WERI-Rb-1 (cell line): ENCODE measurements around the gene TCP11L1.

ENCODE experiments used
- DNase-seq: peaks from one replicate; pipeline ENCODE4 v3.0.0-alpha.2; 2020
- H3K27ac ChIP-seq: fragments of 250-450 bp; sonication (Bioruptor Pico); 2 replicates; pipeline ENCODE4 v1.5.1; 2020; ENCODE audit warnings: mild to moderate bottlenecking, moderate library complexity
- H3K27me3 ChIP-seq: fragments of 250-450 bp; sonication (Bioruptor Pico); 2 replicates; pipeline ENCODE4 v1.5.1; 2021; ENCODE audit warnings: mild to moderate bottlenecking, low read depth, moderate library complexity; ENCODE audit not compliant: insufficient read depth, severe bottlenecking
- H3K36me3 ChIP-seq: fragments of 250-450 bp; sonication (Bioruptor Pico); 2 replicates; pipeline ENCODE4 v1.5.1; 2020; ENCODE audit warnings: mild to moderate bottlenecking, moderate library complexity
- H3K4me3 ChIP-seq: 2 replicates; pipeline ENCODE4 v1.5.1; 2011; ENCODE audit warnings: low read depth, mild to moderate bottlenecking, control low read depth, low read length
- H3K9me3 ChIP-seq: fragments of 250-450 bp; sonication (Bioruptor Pico); 2 replicates; pipeline ENCODE4 v1.5.1; 2021; ENCODE audit warnings: mild to moderate bottlenecking, moderate library complexity; ENCODE audit not compliant: severe bottlenecking
- TF ChIP-seq, protein P1 (sequence below): IDR thresholded peaks from 2 replicates; pipeline ENCODE4 v1.5.1; 2011; ENCODE audit warnings: low read depth, mild to moderate bottlenecking, control low read depth, inconsistent platforms, low read length

The TCP11L1 gene

DNA sequence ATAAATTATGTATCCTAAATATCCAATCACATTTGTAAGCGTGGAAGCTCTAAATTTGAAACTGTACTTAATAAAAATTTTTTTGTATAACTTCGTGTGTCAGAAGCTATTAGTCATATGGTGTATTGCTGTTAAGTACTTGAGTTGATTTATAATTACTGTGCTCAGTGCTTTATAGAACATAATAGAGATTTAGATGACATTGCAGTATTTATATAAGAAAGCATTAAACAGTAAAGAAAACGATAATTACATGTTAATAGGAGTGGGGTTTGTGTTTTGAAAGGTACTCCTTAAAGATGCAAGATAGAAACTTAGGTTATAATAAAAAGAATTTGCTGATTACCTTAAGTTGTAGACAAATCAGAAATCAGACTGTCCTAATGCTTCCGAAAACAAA, 5.9 kb upstream of the TCP11L1 start:
- H3K4me3 ChIP-seq: no peak overlapping the region
- DNase-seq: no peak
- no peaks in the 10 kb centered on the region for H3K36me3 ChIP-seq
- H3K27ac ChIP-seq: no peak overlapping the region
- TF ChIP-seq, protein P1, sequence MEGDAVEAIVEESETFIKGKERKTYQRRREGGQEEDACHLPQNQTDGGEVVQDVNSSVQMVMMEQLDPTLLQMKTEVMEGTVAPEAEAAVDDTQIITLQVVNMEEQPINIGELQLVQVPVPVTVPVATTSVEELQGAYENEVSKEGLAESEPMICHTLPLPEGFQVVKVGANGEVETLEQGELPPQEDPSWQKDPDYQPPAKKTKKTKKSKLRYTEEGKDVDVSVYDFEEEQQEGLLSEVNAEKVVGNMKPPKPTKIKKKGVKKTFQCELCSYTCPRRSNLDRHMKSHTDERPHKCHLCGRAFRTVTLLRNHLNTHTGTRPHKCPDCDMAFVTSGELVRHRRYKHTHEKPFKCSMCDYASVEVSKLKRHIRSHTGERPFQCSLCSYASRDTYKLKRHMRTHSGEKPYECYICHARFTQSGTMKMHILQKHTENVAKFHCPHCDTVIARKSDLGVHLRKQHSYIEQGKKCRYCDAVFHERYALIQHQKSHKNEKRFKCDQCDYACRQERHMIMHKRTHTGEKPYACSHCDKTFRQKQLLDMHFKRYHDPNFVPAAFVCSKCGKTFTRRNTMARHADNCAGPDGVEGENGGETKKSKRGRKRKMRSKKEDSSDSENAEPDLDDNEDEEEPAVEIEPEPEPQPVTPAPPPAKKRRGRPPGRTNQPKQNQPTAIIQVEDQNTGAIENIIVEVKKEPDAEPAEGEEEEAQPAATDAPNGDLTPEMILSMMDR: no peak
- H3K9me3 ChIP-seq: no peaks in the 10 kb centered on the region
- no peaks in the 10 kb centered on the region for H3K27me3 ChIP-seq

DNA sequence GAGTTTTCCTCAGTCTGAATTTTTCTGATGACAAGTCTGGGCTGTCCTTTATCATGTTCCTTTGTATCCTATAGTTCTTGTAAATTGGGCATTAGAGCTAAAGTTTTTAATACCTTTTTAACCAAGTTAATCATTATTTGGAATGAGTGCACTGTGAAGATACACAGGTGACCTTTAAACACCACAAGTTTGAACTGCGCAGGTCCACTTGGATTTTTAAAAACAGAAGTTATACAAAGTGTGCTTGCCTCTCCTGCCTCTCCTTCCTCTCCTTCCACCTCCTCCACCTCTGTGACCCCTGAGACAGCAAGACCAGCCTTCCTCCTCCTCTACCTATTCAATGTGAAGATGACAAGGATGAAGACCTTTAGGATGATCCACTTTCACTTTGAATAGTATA, 4.4 kb upstream of the TCP11L1 start:
- Histone ChIP-seq H3K27me3 (no peaks in the 10 kb centered on the region), H3K36me3 (peaks cover 3% of the 10 kb centered on the region), H3K4me3 (no peak overlapping the region), H3K9me3 (no peaks in the 10 kb centered on the region), H3K27ac (no peak overlapping the region)
- DNase-seq: no peak
- TF ChIP-seq, protein P1: no peak

DNA sequence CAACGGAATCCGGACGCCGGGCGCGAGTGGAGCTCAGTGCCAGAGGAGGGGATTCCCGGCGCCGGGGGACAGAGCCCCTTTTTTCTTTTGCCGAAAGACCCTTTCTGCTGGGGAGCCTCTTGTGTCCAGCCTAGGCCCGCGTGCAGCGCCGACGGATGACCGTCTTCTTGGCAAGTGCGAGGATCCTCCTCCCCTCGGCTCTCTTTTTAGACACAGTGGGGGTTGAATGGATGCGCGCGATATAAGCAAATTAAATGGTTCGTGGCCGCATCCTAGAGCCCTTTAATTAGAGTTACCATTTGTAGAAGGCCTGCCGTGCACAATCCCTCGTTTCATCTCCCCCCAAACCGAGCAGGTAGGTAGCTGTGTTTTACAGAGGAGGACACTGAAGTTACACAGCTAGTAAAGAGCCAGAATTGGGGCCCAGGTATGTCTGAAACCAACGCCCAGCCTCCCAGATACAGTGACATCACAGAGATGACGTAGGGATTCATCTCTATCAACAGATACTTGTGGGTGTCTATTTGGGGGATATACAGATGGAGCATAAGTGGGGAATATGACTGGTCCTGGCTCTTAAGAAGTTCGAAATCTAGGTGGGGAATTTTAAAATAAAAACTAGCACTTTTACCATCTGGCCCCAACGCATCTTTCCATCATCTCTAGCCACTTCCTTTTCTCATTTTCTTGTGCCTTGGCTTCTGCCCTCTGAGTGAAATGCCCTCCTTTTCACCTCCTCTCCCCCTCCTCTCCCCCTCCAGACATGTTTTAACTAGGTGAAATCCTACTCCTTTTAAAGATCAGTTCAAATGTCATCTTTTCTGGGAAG, 875 bp downstream of the TCP11L1 start:
- no peaks in the 10 kb centered on the region for H3K9me3 ChIP-seq
- H3K27me3 ChIP-seq: no peaks in the 10 kb centered on the region
- H3K4me3 ChIP-seq: peak overlapping the region; percentile 89
- TF ChIP-seq, protein P1: no peak
- H3K36me3 ChIP-seq: peaks cover 23% of the 10 kb centered on the region
- no peak for DNase-seq
- H3K27ac ChIP-seq: peak overlapping the region; percentile 92

DNA sequence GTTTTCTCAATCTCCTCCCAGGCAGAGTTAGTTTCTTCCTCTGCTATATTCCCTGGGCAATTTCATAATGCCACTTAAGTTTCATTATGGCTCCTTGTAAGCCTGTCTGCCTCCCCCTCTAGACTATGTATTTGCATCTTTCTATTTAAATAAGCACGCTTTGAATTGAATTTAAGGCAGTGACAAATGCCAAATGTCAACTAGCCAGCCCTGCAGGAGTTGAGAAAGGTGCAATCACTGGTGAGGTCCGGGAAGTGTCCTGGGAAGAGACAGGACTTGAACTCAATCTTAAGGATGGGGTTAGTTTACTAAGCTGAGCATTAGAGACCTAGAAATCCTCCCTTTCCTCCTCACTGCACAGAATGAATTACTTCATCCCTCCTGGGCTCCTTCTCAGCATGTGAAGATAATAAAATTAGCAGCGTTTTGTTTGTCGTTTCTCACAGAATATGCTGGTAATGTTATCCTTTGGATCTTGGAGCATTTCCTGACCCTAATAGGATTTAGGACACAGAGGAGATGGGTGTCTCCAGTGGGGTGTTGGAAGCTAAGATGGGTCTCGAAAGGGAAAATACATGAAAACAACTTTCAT, 1.6 kb downstream of the TCP11L1 start:
- peak; percentile 24 for DNase-seq
- Histone ChIP-seq H3K27ac (peak overlapping the region; percentile 22), H3K36me3 (peaks cover 28% of the 10 kb centered on the region), H3K9me3 (no peaks in the 10 kb centered on the region), H3K4me3 (peak overlapping the region; percentile 89; the same call in 1 of the 2 replicates), H3K27me3 (no peaks in the 10 kb centered on the region)
- TF ChIP-seq, protein P1: no peak

DNA sequence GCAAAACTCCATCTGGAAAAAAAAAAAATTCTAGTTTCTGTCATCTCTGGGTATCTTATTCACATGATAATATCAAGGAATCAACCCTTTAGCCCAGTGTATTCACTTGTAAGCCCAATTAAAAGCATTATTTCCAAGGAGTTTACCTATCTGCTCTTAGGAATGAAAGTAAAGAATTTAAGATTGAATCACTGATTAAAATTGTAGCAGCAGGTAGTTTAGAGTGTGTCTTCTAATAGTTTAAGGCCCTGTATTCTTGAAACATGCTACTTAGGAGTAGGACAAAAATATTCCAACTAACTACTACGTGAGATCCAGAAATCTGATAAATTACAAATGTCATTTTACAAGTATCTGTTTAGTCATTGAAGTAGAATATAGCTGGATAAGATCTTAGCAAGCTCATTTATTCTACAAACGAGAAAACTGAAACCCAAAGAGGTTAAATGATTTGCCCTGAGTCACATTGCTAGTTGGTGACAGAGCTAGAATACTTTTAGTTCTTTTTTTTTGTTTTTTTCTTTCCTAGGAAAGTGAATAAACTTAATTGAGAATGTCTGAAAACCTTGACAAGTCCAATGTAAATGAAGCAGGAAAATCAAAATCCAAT, 4.0 kb downstream of the TCP11L1 start:
- H3K27ac ChIP-seq: no peak overlapping the region
- no peak for DNase-seq
- peaks cover 44% of the 10 kb centered on the region for H3K36me3 ChIP-seq
- TF ChIP-seq, protein P1: no peak
- no peaks in the 10 kb centered on the region for H3K27me3 ChIP-seq
- no peaks in the 10 kb centered on the region for H3K9me3 ChIP-seq
- no peak overlapping the region for H3K4me3 ChIP-seq
